H1 (cell line): ENCODE data around the gene C1QTNF4. TPM values are rescaled to one million over a fixed set of nuclear protein-coding genes. Genes with fewer than 3 reads are reported as not detected.

Experiments
- CTCF ChIA-PET: fragments of 300-600 bp; sonication (Branson Sonifier 250); formaldehyde crosslinking; loops from one replicate; lab custom pipeline; 2021; ENCODE audit not compliant: partially characterized antibody; lab: Charles Lee
- POLR2A ChIA-PET: fragments of 300-600 bp; sonication (Branson Sonifier 250); formaldehyde crosslinking; loops from one replicate; lab custom pipeline; 2021; ENCODE audit warnings: inconsistent platforms; ENCODE audit not compliant: partially characterized antibody; lab: Charles Lee
- DNase-seq, 2 experiments: peaks; one replicate each; pipeline versions ENCODE4 v3.0.0 to v3.0.0-alpha.2; 2010 to 2022; ENCODE audit warnings: low spot score in 2 of 2, low read depth in 1 of 2, mixed read lengths in 1 of 2
- FAIRE-seq: peaks from 2 replicates; lab custom pipeline; 2011; peaks lifted over from hg19 to GRCh38; lab: Jason Lieb, UNC
- H2AFZ ChIP-seq: 2 replicates; pipeline ENCODE4 v1.8.1; 2012; ENCODE audit warnings: low read length, inconsistent platforms
- H2AK5ac ChIP-seq: 2 replicates; pipeline ENCODE4 v1.6.1; 2013; ENCODE audit warnings: low read depth, low read length
- H2BK120ac ChIP-seq: replicated peaks from 2 replicates; pipeline ENCODE3; 2013; ENCODE audit warnings: low read depth, low read length, inconsistent platforms
- H2BK12ac ChIP-seq: 2 replicates; pipeline ENCODE4 v1.6.1; 2013; ENCODE audit warnings: low read depth, low read length
- H2BK15ac ChIP-seq: 2 replicates; pipeline ENCODE4 v1.6.1; 2013; ENCODE audit warnings: low read length
- H2BK20ac ChIP-seq: 2 replicates; pipeline ENCODE4 v1.6.1; 2013; ENCODE audit warnings: low read length
- H2BK5ac ChIP-seq: 2 replicates; pipeline ENCODE4 v1.6.1; 2013; ENCODE audit warnings: low read depth, low read length
- H3K14ac ChIP-seq: 2 replicates; pipeline ENCODE4 v1.6.1; 2013; ENCODE audit warnings: inconsistent platforms; ENCODE audit not compliant: insufficient read length
- H3K18ac ChIP-seq: 2 replicates; pipeline ENCODE4 v1.6.1; 2013; ENCODE audit warnings: low read length; ENCODE audit errors: extremely low read depth
- H3K23ac ChIP-seq: 2 replicates; pipeline ENCODE4 v1.6.1; 2013; ENCODE audit warnings: inconsistent platforms; ENCODE audit not compliant: insufficient read length
- H3K23me2 ChIP-seq: 2 replicates; pipeline ENCODE4 v1.6.1; 2013; ENCODE audit warnings: low read depth, low read length
- H3K27ac ChIP-seq: 2 replicates; pipeline ENCODE4 v1.6.1; 2011; ENCODE audit warnings: low read depth, low read length, inconsistent platforms
- H3K27me3 ChIP-seq, 4 experiments: replicated peaks in 1 of 4; 1 replicate in 1 of 4; 2 replicates in 3 of 4; pipeline versions ENCODE4 v1.6.1 to v1.8.1; 2011 to 2013; ENCODE audit warnings: low read length in 3 of 4, mild to moderate bottlenecking in 3 of 4, inconsistent platforms in 2 of 4, mixed read lengths in 2 of 4, moderate library complexity in 1 of 4; ENCODE audit not compliant: control insufficient read depth in 3 of 4, insufficient read depth in 3 of 4; ENCODE audit errors: extremely low read depth in 1 of 4
- H3K36me3 ChIP-seq, 4 experiments: 2 replicates each; pipeline versions ENCODE4 v1.6.1 to v1.8.1; 2011 to 2013; ENCODE audit warnings: mild to moderate bottlenecking in 4 of 4, low read length in 3 of 4, moderate library complexity in 2 of 4, control low read depth in 1 of 4, inconsistent platforms in 1 of 4; ENCODE audit not compliant: insufficient read depth in 4 of 4, control insufficient read depth in 2 of 4
- H3K4ac ChIP-seq: replicated peaks from 2 replicates; pipeline ENCODE3; 2013; ENCODE audit warnings: low read length, low read depth, mixed read lengths, inconsistent platforms; ENCODE audit not compliant: insufficient read length
- H3K4me1 ChIP-seq, 4 experiments: replicated peaks in 1 of 4; 1 replicate in 1 of 4; 2 replicates in 3 of 4; pipeline versions ENCODE4 v1.6.1 to v1.8.1; 2011 to 2013; ENCODE audit warnings: low read length in 3 of 4, inconsistent platforms in 2 of 4, mixed read lengths in 1 of 4; ENCODE audit not compliant: insufficient read depth in 4 of 4, control insufficient read depth in 3 of 4
- H3K4me2 ChIP-seq, 2 experiments: 2 replicates each; pipeline versions ENCODE4 v1.6.1 to v1.8.1; 2011 to 2013; ENCODE audit warnings: low read depth in 2 of 2, low read length in 2 of 2, control low read depth in 1 of 2, inconsistent platforms in 1 of 2, mild to moderate bottlenecking in 1 of 2; ENCODE audit not compliant: insufficient read depth in 1 of 2
- H3K4me3 ChIP-seq, 4 experiments: fragments of 200-600, 300-600 bp in 1 of 4; sonication (generic), shearing (Covaris generic), sonication (Bioruptor Twin) in 1 of 4; 2 replicates each; pipeline versions ENCODE4 v1.5.1 to v1.8.1; 2011 to 2016; ENCODE audit warnings: low read length in 4 of 4, low read depth in 3 of 4, control low read depth in 2 of 4, inconsistent platforms in 2 of 4, mild to moderate bottlenecking in 2 of 4, mixed read lengths in 1 of 4, moderate library complexity in 1 of 4; ENCODE audit not compliant: insufficient read depth in 2 of 4; ENCODE audit errors: extremely low read depth in 1 of 4
- H3K56ac ChIP-seq: replicated peaks from 2 replicates; pipeline ENCODE3; 2013; ENCODE audit warnings: low read depth, mild to moderate bottlenecking, mixed read lengths, low read length, inconsistent platforms; ENCODE audit not compliant: insufficient read length
- H3K79me1 ChIP-seq: 2 replicates; pipeline ENCODE4 v1.6.1; 2013; ENCODE audit warnings: low read depth, low read length, control low read depth
- H3K79me2 ChIP-seq, 2 experiments: 2 replicates each; pipeline versions ENCODE4 v1.6.1 to v1.8.1; 2012 to 2013; ENCODE audit warnings: low read length in 2 of 2, mild to moderate bottlenecking in 2 of 2, inconsistent platforms in 1 of 2; ENCODE audit not compliant: insufficient read depth in 2 of 2, control insufficient read depth in 1 of 2
- H3K9ac ChIP-seq, 4 experiments: replicated peaks in 1 of 4; 1 replicate in 1 of 4; 2 replicates in 3 of 4; pipeline versions ENCODE4 v1.6.1 to v1.8.1; 2011 to 2013; ENCODE audit warnings: low read depth in 3 of 4, low read length in 3 of 4, control low read depth in 2 of 4, mild to moderate bottlenecking in 2 of 4, moderate library complexity in 2 of 4, inconsistent platforms in 1 of 4; ENCODE audit errors: extremely low read depth in 1 of 4
- H3K9me3 ChIP-seq, 2 experiments: 2 replicates each; pipeline versions ENCODE4 v1.6.1 to v1.8.1; 2012 to 2013; ENCODE audit warnings: mild to moderate bottlenecking in 2 of 2, moderate library complexity in 2 of 2, control low read depth in 1 of 2, inconsistent platforms in 1 of 2, low read depth in 1 of 2, low read length in 1 of 2, mixed read lengths in 1 of 2; ENCODE audit not compliant: insufficient read depth in 2 of 2
- H4K20me1 ChIP-seq, 2 experiments: replicated peaks in 1 of 2; 2 replicates each; pipeline versions ENCODE3 to v1.8.1; 2011 to 2013; ENCODE audit warnings: inconsistent platforms in 2 of 2, low read length in 2 of 2, mild to moderate bottlenecking in 1 of 2; ENCODE audit not compliant: insufficient read depth in 2 of 2, control insufficient read depth in 1 of 2
- H4K5ac ChIP-seq: 2 replicates; pipeline ENCODE4 v1.6.1; 2013; ENCODE audit warnings: low read length, low read depth, mixed read lengths, inconsistent platforms; ENCODE audit not compliant: insufficient read length
- H4K8ac ChIP-seq: 2 replicates; pipeline ENCODE4 v1.8.0; 2013; ENCODE audit warnings: mild to moderate bottlenecking, moderate library complexity, low read length, inconsistent platforms; ENCODE audit not compliant: insufficient read depth; ENCODE audit errors: extremely low read depth
- H4K91ac ChIP-seq: replicated peaks from 2 replicates; pipeline ENCODE3; 2013; ENCODE audit warnings: low read length, mixed read lengths, inconsistent platforms; ENCODE audit not compliant: insufficient read length
- TAF1 ChIP-seq: IDR thresholded peaks from 2 replicates; pipeline ENCODE4 v1.6.1; 2011; ENCODE audit warnings: mild to moderate bottlenecking, low read depth, low read length
- WGBS, 2 experiments: shearing (Covaris generic) in 1 of 2; methylation state at CpG; one replicate each; pipeline versions ENCODE4 v1.1.6 to v1.1.7; 2013 to 2015; ENCODE audit warnings: low lambda C conversion rate in 2 of 2, mixed read lengths in 2 of 2, inconsistent platforms in 1 of 2, low coverage in 1 of 2, missing lambda C conversion rate in 1 of 2; ENCODE audit not compliant: insufficient replicate concordance in 2 of 2, insufficient coverage in 1 of 2, insufficient read length in 1 of 2; ENCODE audit errors: extremely low coverage in 1 of 2, missing lambda C conversion rate in 1 of 2; 5-methylcytosine and 5-hydroxymethylcytosine counted together
- polyA plus RNA-seq, 7 experiments: library from polyadenylated mRNA; depleted of rRNA in 3 of 7; stranded (reverse) in 5 of 7; unstranded in 2 of 7; fragments of >200 nt in 5 of 7; fragments of 200-250 nt in 2 of 7; gene quantifications; 1 replicate in 5 of 7; 2 replicates in 1 of 7; 4 replicates in 1 of 7; pipeline versions ENCODE4 v1.2.1 to v1.2.3, GENCODE V29; 2011 to 2013; ENCODE audit warnings: missing spikeins in 2 of 7, mixed read lengths in 2 of 7
- total RNA-seq: library from RNA; stranded (reverse); fragmentation: NEBNext Ultra II Directional; extraction: Animal tissue kit (Norgen Biotek cat#: 25700); gene quantifications from 2 replicates; pipeline ENCODE4 v1.2.1, GENCODE V29; 2021

The C1QTNF4 gene
- total and polyA plus RNA-seq, 2 of the 8 experiments (the other 6 are each of a cell fraction or from before 2014, with no cell fraction given), result 3.9 to 6.0 TPM

GRCh38 chr11:47628026-47628425 is 33.8 kb upstream of the C1QTNF4 start:
- Histone ChIP-seq H3K4me2 (no peak overlapping the region), H3K9me3 (no peaks in the 10 kb centered on the region), H4K20me1 (peaks cover 0 to 1% of the 10 kb centered on the region in 2 experiments), H3K4me1 (no peaks in the 10 kb centered on the region), H3K4me3 (no peak overlapping the region), H3K4ac (no peak overlapping the region), H3K79me2 (no peaks in the 10 kb centered on the region), H4K91ac (no peak overlapping the region), H2BK5ac (no peak overlapping the region), H3K14ac (no peak overlapping the region), H2BK120ac (no peak overlapping the region), H3K56ac (no peak overlapping the region), H2AFZ (no peak overlapping the region), H3K79me1 (no peaks in the 10 kb centered on the region), H3K23ac (no peak overlapping the region), H2BK12ac (no peak overlapping the region), H3K27me3 (no peaks in the 10 kb centered on the region), H2BK20ac (no peak overlapping the region), H3K9ac (no peak overlapping the region), H4K8ac (no peak overlapping the region), H3K23me2 (no peaks in the 10 kb centered on the region), H4K5ac (no peak overlapping the region), H3K36me3 (peaks cover 6 to 73% (median 50%) of the 10 kb centered on the region in 4 experiments; a peak in 7 of 8 replicates), H3K27ac (no peak overlapping the region), H2AK5ac (no peak overlapping the region), H3K18ac (no peak overlapping the region), H2BK15ac (no peak overlapping the region)
- CTCF ChIA-PET, result interaction anchor here (0.5 to 2.2 kb wide), 4 partner anchors 11 to 1000 kb away, joined by 3 to 6 read pairs (median 5); no protein-coding TSS in a partner anchor
- FAIRE-seq (no peak), DNase-seq (no peak)
- 87% methylated on average over 4 of the region's 4 CpGs; no CpG with 5 or more reads in 1 of the 2 experiments for WGBS, 2 experiments
- POLR2A ChIA-PET, result interaction anchor here (0.6 to 1.1 kb wide), 2 partner anchors 9 to 15 kb away, joined by 3 read pairs; no protein-coding TSS in a partner anchor
- no peak for TF ChIP-seq TAF1
